ENCODE measurements around the gene CLCNKA.
"Not testable (repeated sequence)": the region's sequence is repeated elsewhere in the genome, so short reads cannot be mapped to it uniquely, and the experiment has no call there.

DNA sequence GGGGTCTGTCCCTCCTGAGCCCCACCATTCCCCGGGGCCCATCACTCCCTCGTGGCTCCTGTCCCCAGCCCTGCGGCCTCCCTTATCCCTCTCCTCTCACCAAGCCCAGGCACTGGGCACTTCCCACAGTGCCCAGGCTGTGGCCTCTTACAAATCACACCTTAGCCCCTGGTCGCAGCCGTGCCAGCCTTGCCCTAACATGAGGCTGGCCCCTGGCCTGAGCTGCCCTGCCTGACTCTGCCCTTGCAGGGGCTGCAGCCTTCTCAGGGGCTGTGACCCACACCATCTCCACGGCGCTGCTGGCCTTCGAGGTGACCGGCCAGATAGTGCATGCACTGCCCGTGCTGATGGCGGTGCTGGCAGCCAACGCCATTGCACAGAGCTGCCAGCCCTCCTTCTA, 30.1 kb downstream of the CLCNKA start:
- TF ChIP-seq, protein P1, sequence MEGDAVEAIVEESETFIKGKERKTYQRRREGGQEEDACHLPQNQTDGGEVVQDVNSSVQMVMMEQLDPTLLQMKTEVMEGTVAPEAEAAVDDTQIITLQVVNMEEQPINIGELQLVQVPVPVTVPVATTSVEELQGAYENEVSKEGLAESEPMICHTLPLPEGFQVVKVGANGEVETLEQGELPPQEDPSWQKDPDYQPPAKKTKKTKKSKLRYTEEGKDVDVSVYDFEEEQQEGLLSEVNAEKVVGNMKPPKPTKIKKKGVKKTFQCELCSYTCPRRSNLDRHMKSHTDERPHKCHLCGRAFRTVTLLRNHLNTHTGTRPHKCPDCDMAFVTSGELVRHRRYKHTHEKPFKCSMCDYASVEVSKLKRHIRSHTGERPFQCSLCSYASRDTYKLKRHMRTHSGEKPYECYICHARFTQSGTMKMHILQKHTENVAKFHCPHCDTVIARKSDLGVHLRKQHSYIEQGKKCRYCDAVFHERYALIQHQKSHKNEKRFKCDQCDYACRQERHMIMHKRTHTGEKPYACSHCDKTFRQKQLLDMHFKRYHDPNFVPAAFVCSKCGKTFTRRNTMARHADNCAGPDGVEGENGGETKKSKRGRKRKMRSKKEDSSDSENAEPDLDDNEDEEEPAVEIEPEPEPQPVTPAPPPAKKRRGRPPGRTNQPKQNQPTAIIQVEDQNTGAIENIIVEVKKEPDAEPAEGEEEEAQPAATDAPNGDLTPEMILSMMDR (conservative IDR thresholded peaks at IDR 0.05): not testable (repeated sequence)
- TF ChIP-seq ZFX (IDR thresholded peaks at IDR 0.05): not testable (repeated sequence)

Data from C4-2B (cell line).